Adrenal gland (tissue), 5 donors: ENCODE results near the gene ETV1.

Experiments
- POLR2A ChIP-seq, 2 donors: fragments of 450-650 bp; IDR thresholded peaks; one replicate each; pipeline ENCODE4 v1.6.1; 2017; ENCODE audit warnings: antibody characterized with exemption in 2 of 2, mild to moderate bottlenecking in 2 of 2, moderate library complexity in 1 of 2
- TF ChIP-seq, protein P1 (sequence below), 6 experiments: fragments of 450-650 bp in 4 of 6; fragments of 200-600 bp in 2 of 6; sonication (generic) in 1 of 6; IDR thresholded peaks; 1 replicate in 5 of 6; 2 replicates in 1 of 6; pipeline versions ENCODE4 v1.5.1 to v1.8.0; 2016 to 2021; ENCODE audit warnings: antibody characterized with exemption in 6 of 6, mild to moderate bottlenecking in 2 of 6, moderate library complexity in 1 of 6
- donor health status: DM: no; HTN: no; CAD: no.

DNA sequence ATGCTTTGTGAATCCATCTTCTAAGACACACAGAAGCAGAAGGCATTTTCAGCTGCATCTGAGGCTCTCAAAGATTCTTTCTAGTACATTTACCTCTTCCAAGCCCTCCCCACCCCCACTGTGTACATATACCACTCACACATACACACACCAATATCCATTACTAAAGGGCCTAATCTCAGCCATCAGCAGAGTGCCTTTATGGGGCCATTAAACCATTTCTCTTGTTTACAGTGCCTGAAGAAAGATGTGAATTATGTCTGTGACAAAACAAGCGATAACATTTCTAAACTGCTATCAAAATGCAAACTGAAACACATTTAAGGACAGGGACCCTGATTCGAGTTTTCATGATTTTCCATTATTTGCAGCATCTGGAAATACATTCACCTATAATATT lies 40.0 kb downstream of the ETV1 start:
- TF ChIP-seq POLR2A (IDR thresholded peaks at IDR 0.05): no peak
- TF ChIP-seq, protein P1, sequence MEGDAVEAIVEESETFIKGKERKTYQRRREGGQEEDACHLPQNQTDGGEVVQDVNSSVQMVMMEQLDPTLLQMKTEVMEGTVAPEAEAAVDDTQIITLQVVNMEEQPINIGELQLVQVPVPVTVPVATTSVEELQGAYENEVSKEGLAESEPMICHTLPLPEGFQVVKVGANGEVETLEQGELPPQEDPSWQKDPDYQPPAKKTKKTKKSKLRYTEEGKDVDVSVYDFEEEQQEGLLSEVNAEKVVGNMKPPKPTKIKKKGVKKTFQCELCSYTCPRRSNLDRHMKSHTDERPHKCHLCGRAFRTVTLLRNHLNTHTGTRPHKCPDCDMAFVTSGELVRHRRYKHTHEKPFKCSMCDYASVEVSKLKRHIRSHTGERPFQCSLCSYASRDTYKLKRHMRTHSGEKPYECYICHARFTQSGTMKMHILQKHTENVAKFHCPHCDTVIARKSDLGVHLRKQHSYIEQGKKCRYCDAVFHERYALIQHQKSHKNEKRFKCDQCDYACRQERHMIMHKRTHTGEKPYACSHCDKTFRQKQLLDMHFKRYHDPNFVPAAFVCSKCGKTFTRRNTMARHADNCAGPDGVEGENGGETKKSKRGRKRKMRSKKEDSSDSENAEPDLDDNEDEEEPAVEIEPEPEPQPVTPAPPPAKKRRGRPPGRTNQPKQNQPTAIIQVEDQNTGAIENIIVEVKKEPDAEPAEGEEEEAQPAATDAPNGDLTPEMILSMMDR (IDR thresholded peaks at IDR 0.05): no peak
